Mesodermal cell (in vitro differentiated cells): Measurements from ENCODE around the gene CMTM3.
A peak's percentile ranks its signal among the peaks of the same experiment; 100 is the strongest.
"Not testable (repeated sequence)": the region's sequence is repeated elsewhere in the genome, so short reads cannot be mapped to it uniquely, and the experiment has no call there.

Experiments
- H3K27ac ChIP-seq: 2 replicates; pipeline ENCODE4 v1.7.0; 2013; ENCODE audit warnings: mild to moderate bottlenecking, low read depth, low read length, moderate library complexity; ENCODE audit not compliant: severe bottlenecking
- H3K36me3 ChIP-seq: 2 replicates; pipeline ENCODE4 v1.7.1; 2013; ENCODE audit warnings: mild to moderate bottlenecking, low read length, moderate library complexity; ENCODE audit not compliant: control insufficient read depth, insufficient read depth
- H3K4me1 ChIP-seq: one replicate; pipeline ENCODE4 v1.7.1; 2013; ENCODE audit warnings: mild to moderate bottlenecking, low read length; ENCODE audit not compliant: insufficient read depth, control insufficient read depth, poor library complexity, severe bottlenecking
- H3K4me3 ChIP-seq: 2 replicates; pipeline ENCODE4 v1.7.0; 2013; ENCODE audit warnings: low read length, control low read depth, mild to moderate bottlenecking; ENCODE audit not compliant: insufficient read depth, poor library complexity, severe bottlenecking; ENCODE audit errors: extremely low read depth
- H3K9me3 ChIP-seq: 2 replicates; pipeline ENCODE4 v1.7.1; 2013; ENCODE audit warnings: mild to moderate bottlenecking, low read length, moderate library complexity; ENCODE audit not compliant: control insufficient read depth
- WGBS, 2 experiments: methylation state at CpG; one replicate each; pipeline ENCODE4 v1.1.5; 2013; ENCODE audit warnings: missing lambda C conversion rate in 2 of 2; ENCODE audit not compliant: insufficient coverage in 2 of 2; 5-methylcytosine and 5-hydroxymethylcytosine counted together

Gene CMTM3

GRCh38 chr16:66610111-66610820, 5.8 kb downstream of the CMTM3 start:
- Histone ChIP-seq H3K4me1 (peaks cover 31% of the 10 kb centered on the region), H3K27ac (no peak overlapping the region), H3K9me3 (no peaks in the 10 kb centered on the region), H3K4me3 (no peak overlapping the region), H3K36me3 (peaks cover 83% of the 10 kb centered on the region)
- 90 to 91% methylated on average over 12 to 13 of the region's 14 CpGs for WGBS, 2 experiments

GRCh38 chr16:66611911-66612310, 7.4 kb downstream of the CMTM3 start:
- Histone ChIP-seq H3K4me1 (peaks cover 34% of the 10 kb centered on the region), H3K36me3 (peaks cover 83% of the 10 kb centered on the region)
- H3K27ac ChIP-seq, H3K4me3 ChIP-seq, H3K9me3 ChIP-seq: not testable (repeated sequence)
- 94 to 100% methylated on average over 1 to 3 of the region's 8 CpGs for whole genome bisulfite sequencing, 2 experiments

- Histone ChIP-seq H3K36me3 (peaks cover 78% of the 10 kb centered on the region), H3K4me1 (peaks cover 30% of the 10 kb centered on the region), H3K4me3 (no peak overlapping the region), H3K27ac (no peak overlapping the region), H3K9me3 (no peaks in the 10 kb centered on the region)
- 89 to 91% methylated on average over 12 to 14 of the region's 14 CpGs for WGBS, 2 experiments
Observed at GRCh38 chr16:66612422-66612821, 7.9 kb downstream of the CMTM3 start.

GRCh38 chr16:66614161-66614802, 9.8 kb downstream of the CMTM3 start:
- Histone ChIP-seq H3K4me3 (no peak overlapping the region), H3K27ac (no peak overlapping the region), H3K4me1 (peaks cover 29% of the 10 kb centered on the region), H3K9me3 (no peaks in the 10 kb centered on the region), H3K36me3 (peaks cover 68% of the 10 kb centered on the region)
- WGBS, 2 experiments, result 96 to 97% methylated on average over 6 to 9 of the region's 12 CpGs

GRCh38 chr16:66616169-66616568, 11.7 kb downstream of the CMTM3 start:
- H3K4me1 ChIP-seq, result peaks cover 34% of the 10 kb centered on the region
- H3K27ac ChIP-seq, result peak overlapping the region; percentile 53
- H3K4me3 ChIP-seq, result no peak overlapping the region
- H3K9me3 ChIP-seq, result no peaks in the 10 kb centered on the region
- peaks cover 49% of the 10 kb centered on the region for H3K36me3 ChIP-seq
- 56 to 90% methylated on average over 1 to 2 of the region's 4 CpGs for WGBS, 2 experiments

GRCh38 chr16:66616592-66616991, 12.1 kb downstream of the CMTM3 start:
- peak overlapping the region; percentile 53 for H3K27ac ChIP-seq
- H3K4me1 ChIP-seq, result peaks cover 34% of the 10 kb centered on the region
- H3K9me3 ChIP-seq, result no peaks in the 10 kb centered on the region
- 49 to 66% methylated on average over 8 to 9 of the region's 9 CpGs for WGBS, 2 experiments
- H3K36me3 ChIP-seq, result peaks cover 44% of the 10 kb centered on the region
- H3K4me3 ChIP-seq, result no peak overlapping the region

GRCh38 chr16:66617010-66617434, 12.5 kb downstream of the CMTM3 start:
- WGBS, 2 experiments, result 80% methylated on average over 1 of the region's 2 CpGs; no CpG with 5 or more reads in 1 of the 2 experiments
- no peak overlapping the region for H3K27ac ChIP-seq

GRCh38 chr16:66617728-66618127, 13.2 kb downstream of the CMTM3 start:
- Histone ChIP-seq H3K36me3 (peaks cover 33% of the 10 kb centered on the region), H3K4me1 (peaks cover 34% of the 10 kb centered on the region), H3K27ac (no peak overlapping the region), H3K4me3 (no peak overlapping the region), H3K9me3 (no peaks in the 10 kb centered on the region)
- WGBS, 2 experiments, result 83 to 98% methylated on average over 4 to 6 of the region's 7 CpGs

More at GRCh38 chr16:66617010-66617434, 12.5 kb downstream of the CMTM3 start:
- Histone ChIP-seq H3K4me1 (peaks cover 34% of the 10 kb centered on the region), H3K36me3 (peaks cover 40% of the 10 kb centered on the region), H3K9me3 (no peaks in the 10 kb centered on the region), H3K4me3 (no peak overlapping the region)

GRCh38 chr16:66618588-66619375, 14.3 kb downstream of the CMTM3 start:
- Histone ChIP-seq H3K9me3 (no peaks in the 10 kb centered on the region), H3K4me1 (peaks cover 34% of the 10 kb centered on the region), H3K4me3 (no peak overlapping the region), H3K27ac (no peak overlapping the region), H3K36me3 (peaks cover 23% of the 10 kb centered on the region)
- 83 to 96% methylated on average over 10 of the region's 10 CpGs for WGBS, 2 experiments

- peak overlapping the region; percentile 13 for H3K27ac ChIP-seq
- peaks cover 30% of the 10 kb centered on the region for H3K4me1 ChIP-seq
- WGBS, 2 experiments, result 74% methylated on average over 6 of the region's 12 CpGs; no CpG with 5 or more reads in 1 of the 2 experiments
- no peaks in the 10 kb centered on the region for H3K9me3 ChIP-seq
- no peak overlapping the region for H3K4me3 ChIP-seq
- peaks cover 13% of the 10 kb centered on the region for H3K36me3 ChIP-seq
Observed at GRCh38 chr16:66619534-66620428, 15.3 kb downstream of the CMTM3 start.
